ENCODE measurements around the gene PIP5KL1. TPM values are rescaled to one million over a fixed set of nuclear protein-coding genes. Genes with fewer than 3 reads are reported as not detected.

The PIP5KL1 gene
- total RNA-seq, 1 donor from 2014 or later, result 11.5 TPM

DNA sequence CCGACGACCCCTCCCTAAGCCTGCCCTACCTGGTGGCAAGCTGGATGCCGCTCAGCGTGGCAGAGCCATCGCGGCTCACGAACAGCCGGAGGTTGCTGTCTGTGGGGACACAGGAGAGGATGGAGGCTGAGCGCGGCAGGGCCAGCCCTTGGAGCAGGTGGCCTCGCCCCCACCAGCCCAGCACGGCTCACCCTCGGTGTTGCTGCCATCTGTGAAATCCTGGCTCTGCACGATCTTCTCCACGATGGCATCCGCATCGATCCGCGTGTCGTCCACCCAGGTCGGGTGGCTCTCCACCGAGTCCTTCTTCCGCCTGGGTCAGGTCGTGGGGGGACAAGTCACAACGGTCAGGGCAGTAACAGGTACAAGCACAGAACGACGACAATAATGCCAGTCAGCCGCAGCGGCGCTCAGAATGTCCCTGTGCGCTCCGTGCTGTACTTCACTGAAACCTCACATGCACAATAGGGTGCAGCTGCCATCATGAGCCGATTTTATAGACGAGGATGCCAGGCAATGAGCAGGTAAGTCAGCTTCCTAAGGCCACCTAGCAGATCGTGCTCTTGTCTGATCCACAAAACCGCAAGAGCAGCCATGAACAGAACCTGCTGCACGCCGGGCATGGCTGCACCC is 14.1 kb upstream of the PIP5KL1 start:
- Histone ChIP-seq H3K36me3 (peaks cover 46% of the 10 kb centered on the region), H3K9me3 (no peaks in the 10 kb centered on the region), H3K27me3 (ENCODE audit: low read depth) (no peaks in the 10 kb centered on the region), H3K4me3 (no peak overlapping the region), H3K4me1 (peaks cover 27% of the 10 kb centered on the region), H3K27ac (no peak overlapping the region)
- TF ChIP-seq, protein P1, sequence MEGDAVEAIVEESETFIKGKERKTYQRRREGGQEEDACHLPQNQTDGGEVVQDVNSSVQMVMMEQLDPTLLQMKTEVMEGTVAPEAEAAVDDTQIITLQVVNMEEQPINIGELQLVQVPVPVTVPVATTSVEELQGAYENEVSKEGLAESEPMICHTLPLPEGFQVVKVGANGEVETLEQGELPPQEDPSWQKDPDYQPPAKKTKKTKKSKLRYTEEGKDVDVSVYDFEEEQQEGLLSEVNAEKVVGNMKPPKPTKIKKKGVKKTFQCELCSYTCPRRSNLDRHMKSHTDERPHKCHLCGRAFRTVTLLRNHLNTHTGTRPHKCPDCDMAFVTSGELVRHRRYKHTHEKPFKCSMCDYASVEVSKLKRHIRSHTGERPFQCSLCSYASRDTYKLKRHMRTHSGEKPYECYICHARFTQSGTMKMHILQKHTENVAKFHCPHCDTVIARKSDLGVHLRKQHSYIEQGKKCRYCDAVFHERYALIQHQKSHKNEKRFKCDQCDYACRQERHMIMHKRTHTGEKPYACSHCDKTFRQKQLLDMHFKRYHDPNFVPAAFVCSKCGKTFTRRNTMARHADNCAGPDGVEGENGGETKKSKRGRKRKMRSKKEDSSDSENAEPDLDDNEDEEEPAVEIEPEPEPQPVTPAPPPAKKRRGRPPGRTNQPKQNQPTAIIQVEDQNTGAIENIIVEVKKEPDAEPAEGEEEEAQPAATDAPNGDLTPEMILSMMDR (IDR thresholded peaks at IDR 0.05), result no peak
- no peak for DNase-seq
- no peak for ATAC-seq
- intact Hi-C loops (cut with DNase I), result loop anchor here (10.0 kb wide), 1 partner anchor 100 kb away; no protein-coding TSS in a partner anchor

DNA sequence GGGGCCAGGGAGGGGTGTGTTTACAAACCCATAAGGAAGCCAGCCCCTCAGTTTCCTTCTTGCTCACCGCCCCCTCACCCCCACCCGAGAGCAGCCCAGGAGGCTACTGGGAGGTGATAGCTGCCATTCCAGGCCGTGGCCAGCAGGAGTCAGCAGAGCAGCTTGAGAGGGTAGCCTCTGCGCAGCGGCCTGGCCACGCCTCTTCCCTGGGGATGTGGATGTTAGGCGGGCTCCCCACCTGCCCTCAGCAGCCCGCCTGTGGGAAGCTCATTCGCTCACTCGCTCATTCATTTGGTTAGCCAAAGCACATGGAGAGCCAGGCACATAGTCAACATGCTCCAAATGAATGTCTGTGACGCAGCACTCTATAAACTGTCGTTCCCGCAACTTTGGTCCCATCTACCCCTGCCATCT is 13.2 kb upstream of the PIP5KL1 start:
- intact Hi-C loops (cut with DNase I), result loop anchor here (10.0 kb wide), 1 partner anchor 101 kb away; no protein-coding TSS in a partner anchor
- peaks cover 27% of the 10 kb centered on the region for H3K4me1 ChIP-seq
- no peak overlapping the region for H3K27ac ChIP-seq
- H3K4me3 ChIP-seq, result no peak overlapping the region
- H3K9me3 ChIP-seq, result no peaks in the 10 kb centered on the region
- TF ChIP-seq, protein P1 (IDR thresholded peaks at IDR 0.05), result peak; percentile 94
- peaks cover 46% of the 10 kb centered on the region for H3K36me3 ChIP-seq
- ATAC-seq (peak; percentile 90 to 91), DNase-seq (peak; percentile 93)
- no peaks in the 10 kb centered on the region for H3K27me3 ChIP-seq (ENCODE audit: low read depth)

DNA sequence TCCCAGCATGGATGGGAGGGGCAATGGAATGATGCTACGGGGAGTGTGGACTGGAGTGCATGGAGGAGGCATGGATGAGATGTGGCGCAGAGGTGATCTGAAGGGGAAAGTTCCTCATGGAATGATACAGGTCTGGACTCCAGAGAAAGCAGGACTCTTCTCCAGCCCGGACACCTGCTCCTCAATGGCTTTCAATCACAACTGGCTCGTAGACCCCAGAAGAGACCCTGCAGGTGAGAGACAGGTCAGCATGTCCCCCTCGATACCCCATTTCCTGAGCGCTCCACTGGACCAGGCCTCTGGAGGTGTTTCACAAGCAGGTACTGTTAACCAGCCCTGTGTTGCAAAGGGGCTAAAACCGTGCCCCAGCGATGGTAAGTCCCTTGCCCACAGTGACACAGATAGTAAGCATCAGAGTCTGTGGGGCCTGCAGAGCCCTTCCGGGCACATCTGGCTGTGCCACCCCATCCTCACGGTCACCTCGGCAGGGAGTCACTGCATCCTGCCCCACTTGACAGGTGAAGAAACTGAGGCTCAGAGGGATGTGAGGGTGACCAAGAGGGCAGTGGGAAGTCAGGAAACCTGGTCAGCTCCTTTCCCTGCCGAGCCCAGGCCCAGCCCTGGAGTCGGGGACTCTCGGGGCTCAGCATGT is 12.6 kb upstream of the PIP5KL1 start:
- H3K27me3 ChIP-seq (ENCODE audit: low read depth), result no peaks in the 10 kb centered on the region
- DNase-seq (no peak), ATAC-seq (no peak)
- intact Hi-C loops (cut with DNase I), result loop anchor here (10.0 kb wide), 1 partner anchor 102 kb away; no protein-coding TSS in a partner anchor
- TF ChIP-seq, protein P1 (IDR thresholded peaks at IDR 0.05), result no peak
- H3K36me3 ChIP-seq, result peaks cover 46% of the 10 kb centered on the region
- no peak overlapping the region for H3K27ac ChIP-seq
- no peak overlapping the region for H3K4me3 ChIP-seq
- peaks cover 30% of the 10 kb centered on the region for H3K4me1 ChIP-seq
- no peaks in the 10 kb centered on the region for H3K9me3 ChIP-seq

DNA sequence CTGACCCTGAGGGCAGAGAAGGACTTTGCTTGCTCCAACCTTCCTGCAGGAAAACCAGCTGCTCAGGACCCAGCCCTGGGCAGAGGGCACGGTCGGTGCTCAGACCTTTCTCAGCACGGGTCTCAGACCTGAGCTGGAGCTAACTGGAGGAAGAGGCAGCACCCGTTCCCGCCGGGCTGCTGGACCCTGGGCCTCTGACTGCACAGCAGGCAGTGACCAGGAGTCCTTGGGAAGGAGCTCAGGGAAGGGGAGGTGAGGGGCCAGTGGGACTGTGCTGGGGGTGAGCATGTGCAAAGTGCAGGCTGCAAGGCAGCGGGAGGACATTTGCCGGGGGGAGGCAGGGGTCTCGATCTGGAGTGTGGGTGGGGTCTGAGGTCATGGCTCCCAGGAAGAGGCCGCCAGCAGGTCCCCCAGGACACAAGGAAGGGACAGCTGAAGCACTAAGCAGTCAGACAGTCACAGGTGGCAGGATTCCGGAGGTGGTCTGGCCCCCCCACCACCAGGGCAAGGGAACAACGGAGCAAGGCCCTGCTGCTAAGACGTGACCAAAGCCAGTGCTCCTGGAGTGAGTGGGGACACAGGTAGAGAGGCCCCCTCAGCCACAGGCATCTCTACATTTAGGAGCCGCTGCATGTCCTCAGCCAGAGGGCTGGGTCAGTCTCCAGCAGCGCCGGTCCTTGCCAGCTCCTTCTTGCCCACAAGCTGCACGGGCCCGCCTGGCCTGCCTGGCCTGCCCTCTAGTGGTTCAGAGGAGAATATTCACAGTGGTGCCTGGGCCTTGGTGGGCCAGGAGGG is 11.8 kb upstream of the PIP5KL1 start:
- TF ChIP-seq, protein P1 (IDR thresholded peaks at IDR 0.05), result peak; percentile 90
- peak; percentile 84 to 86 for ATAC-seq
- Histone ChIP-seq H3K4me1 (peaks cover 33% of the 10 kb centered on the region), H3K9me3 (no peaks in the 10 kb centered on the region), H3K36me3 (peaks cover 46% of the 10 kb centered on the region), H3K27me3 (ENCODE audit: low read depth) (no peaks in the 10 kb centered on the region), H3K27ac (no peak overlapping the region), H3K4me3 (no peak overlapping the region)
- intact Hi-C loops (cut with DNase I), result loop anchor here (10.0 kb wide), 1 partner anchor 102 kb away; no protein-coding TSS in a partner anchor
- peak; percentile 86 for DNase-seq

DNA sequence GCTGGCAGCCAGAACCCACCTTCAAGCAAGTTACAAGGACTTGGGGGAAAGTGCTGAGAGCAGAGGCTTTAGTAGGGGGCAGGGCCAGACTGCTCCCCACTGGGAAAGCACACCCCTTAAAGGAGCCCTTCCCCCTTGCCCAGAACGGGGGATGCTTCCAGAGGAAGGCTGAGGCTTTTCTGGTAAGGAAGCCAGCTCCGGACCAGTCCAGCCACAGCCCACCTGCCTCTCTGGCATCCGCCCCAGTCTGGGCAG is 11.3 kb upstream of the PIP5KL1 start:
- H3K27ac ChIP-seq, result no peak overlapping the region
- TF ChIP-seq, protein P1 (IDR thresholded peaks at IDR 0.05), result no peak

More for the DNA sequence above, 11.3 kb upstream of the PIP5KL1 start:
- H3K36me3 ChIP-seq, result peaks cover 46% of the 10 kb centered on the region
- DNase-seq (no peak), ATAC-seq (no peak)
- H3K27me3 ChIP-seq (ENCODE audit: low read depth), result no peaks in the 10 kb centered on the region
- H3K4me3 ChIP-seq, result no peak overlapping the region
- no peaks in the 10 kb centered on the region for H3K9me3 ChIP-seq
- intact Hi-C loops (cut with DNase I), result loop anchor here (10.0 kb wide), 1 partner anchor 103 kb away; no protein-coding TSS in a partner anchor
- peaks cover 38% of the 10 kb centered on the region for H3K4me1 ChIP-seq
